Bronchial epithelial cell (primary cell): ENCODE results near the gene ITPKB. TPM values are rescaled to one million over a fixed set of nuclear protein-coding genes. Genes with fewer than 3 reads are reported as not detected.
A peak's percentile ranks its signal among the peaks of the same experiment; 100 is the strongest.

ENCODE experiments used
- DNase-seq: peaks from one replicate; pipeline ENCODE4 v3.0.0-alpha.2; 2010; ENCODE audit warnings: low read depth
- FAIRE-seq: peaks from 2 replicates; lab custom pipeline; 2011; peaks lifted over from hg19 to GRCh38; lab: Jason Lieb, UNC
- H3K27me3 ChIP-seq: 2 replicates; pipeline ENCODE4 v1.5.1; 2011; ENCODE audit warnings: low read length; ENCODE audit not compliant: control insufficient read depth, insufficient read depth
- H3K36me3 ChIP-seq: 2 replicates; pipeline ENCODE4 v1.5.1; 2011; ENCODE audit warnings: low read length; ENCODE audit not compliant: control insufficient read depth, insufficient read depth
- H3K4me3 ChIP-seq: 2 replicates; pipeline ENCODE4 v1.5.1; 2011; ENCODE audit warnings: mild to moderate bottlenecking, low read depth, low read length, control low read depth
- CTCF ChIP-seq: IDR thresholded peaks from 2 replicates; pipeline ENCODE4 v1.5.1; 2011; ENCODE audit warnings: mild to moderate bottlenecking, moderate library complexity, low read length, control low read depth, inconsistent platforms; ENCODE audit not compliant: insufficient read depth, severe bottlenecking
- total RNA-seq: library from RNA; depleted of rRNA; stranded (reverse); fragments of >200 nt; gene quantifications from 2 replicates; pipeline ENCODE4 v1.2.1, GENCODE V29; 2014

The ITPKB gene
- total RNA-seq, 1 donor from 2014 or later: 1.3 TPM

- no peaks in the 10 kb centered on the region for H3K27me3 ChIP-seq
- H3K4me3 ChIP-seq: no peak overlapping the region
- no peaks in the 10 kb centered on the region for H3K36me3 ChIP-seq
- DNase-seq: no peak
- no peak for TF ChIP-seq CTCF
- FAIRE-seq: no peak
These were observed 50.9 kb downstream of the ITPKB start for GRCh38 chr1:226688056-226688748.

- no peaks in the 10 kb centered on the region for H3K27me3 ChIP-seq
- DNase-seq (no peak), FAIRE-seq (peak; percentile 23)
These were observed 51.7 kb downstream of the ITPKB start for GRCh38 chr1:226687426-226687825.

GRCh38 chr1:226686440-226687425 is 52.3 kb downstream of the ITPKB start:
- DNase-seq (no peak), FAIRE-seq (no peak)
- no peaks in the 10 kb centered on the region for H3K27me3 ChIP-seq
- H3K4me3 ChIP-seq: no peak overlapping the region
- H3K36me3 ChIP-seq: no peaks in the 10 kb centered on the region
- no peak for TF ChIP-seq CTCF

More at GRCh38 chr1:226687426-226687825, 51.7 kb downstream of the ITPKB start:
- no peaks in the 10 kb centered on the region for H3K36me3 ChIP-seq
- no peak overlapping the region for H3K4me3 ChIP-seq
- no peak for TF ChIP-seq CTCF

- TF ChIP-seq CTCF: no peak
- Histone ChIP-seq H3K36me3 (no peaks in the 10 kb centered on the region), H3K27me3 (no peaks in the 10 kb centered on the region), H3K4me3 (no peak overlapping the region)
- FAIRE-seq: peak; percentile 52
- no peak for DNase-seq
These were observed 53.8 kb downstream of the ITPKB start for GRCh38 chr1:226685196-226685820.

- no peak for TF ChIP-seq CTCF
- no peak for FAIRE-seq
- no peaks in the 10 kb centered on the region for H3K27me3 ChIP-seq
- H3K4me3 ChIP-seq: no peak overlapping the region
- DNase-seq: no peak
- H3K36me3 ChIP-seq: no peaks in the 10 kb centered on the region
These were observed 55.1 kb downstream of the ITPKB start for GRCh38 chr1:226684026-226684425.
